H9 (cell line): ENCODE results near the gene DNAJB5. TPM values are rescaled to one million over a fixed set of nuclear protein-coding genes. Genes with fewer than 3 reads are reported as not detected.

Experiments used
- DNase-seq: peaks from one replicate; pipeline ENCODE4 v3.0.0-alpha.2; 2017
- H2AFZ ChIP-seq: one replicate; pipeline ENCODE4 v1.6.1; 2013; ENCODE audit warnings: mild to moderate bottlenecking, low read length, control low read depth, moderate library complexity
- H2AK5ac ChIP-seq: 2 replicates; pipeline ENCODE4 v1.6.1; 2013; ENCODE audit warnings: low read length, control low read depth, mixed read lengths; ENCODE audit not compliant: insufficient read length
- H2BK120ac ChIP-seq: one replicate; pipeline ENCODE4 v1.6.1; 2013; ENCODE audit warnings: low read depth, mild to moderate bottlenecking, low read length, control low read depth, inconsistent platforms; ENCODE audit not compliant: poor library complexity, severe bottlenecking
- H2BK12ac ChIP-seq: 2 replicates; pipeline ENCODE4 v1.6.1; 2013; ENCODE audit warnings: low read length, control low read depth, mixed read lengths, low read depth; ENCODE audit not compliant: insufficient read length
- H2BK15ac ChIP-seq: 2 replicates; pipeline ENCODE4 v1.6.1; 2013; ENCODE audit warnings: low read depth, low read length, control low read depth
- H2BK20ac ChIP-seq: one replicate; pipeline ENCODE4 v1.6.1; 2013; ENCODE audit warnings: low read depth, mild to moderate bottlenecking, low read length, control low read depth, inconsistent platforms; ENCODE audit not compliant: poor library complexity, severe bottlenecking
- H2BK5ac ChIP-seq: 2 replicates; pipeline ENCODE4 v1.6.1; 2013; ENCODE audit warnings: low read length, control low read depth, mixed read lengths; ENCODE audit not compliant: insufficient read length
- H3K14ac ChIP-seq: 2 replicates; pipeline ENCODE4 v1.6.1; 2013; ENCODE audit warnings: low read length, control low read depth; ENCODE audit not compliant: insufficient read depth
- H3K18ac ChIP-seq: 2 replicates; pipeline ENCODE4 v1.6.1; 2013; ENCODE audit warnings: low read depth, mild to moderate bottlenecking, mixed read lengths, low read length, control low read depth; ENCODE audit not compliant: insufficient read length
- H3K23ac ChIP-seq: 2 replicates; pipeline ENCODE4 v1.6.1; 2013; ENCODE audit warnings: low read length, control low read depth, mixed read lengths, low read depth; ENCODE audit not compliant: insufficient read length
- H3K23me2 ChIP-seq: 2 replicates; pipeline ENCODE4 v1.6.1; 2013; ENCODE audit warnings: low read depth, mild to moderate bottlenecking, mixed read lengths, low read length, control low read depth; ENCODE audit not compliant: insufficient read length, poor library complexity, severe bottlenecking
- H3K27ac ChIP-seq: 2 replicates; pipeline ENCODE4 v1.5.1; 2013; ENCODE audit warnings: low read length, control low read depth, mixed read lengths, low read depth; ENCODE audit not compliant: insufficient read length
- H3K27me3 ChIP-seq: 2 replicates; pipeline ENCODE4 v1.6.1; 2013; ENCODE audit warnings: low read length, control low read depth, inconsistent platforms; ENCODE audit not compliant: insufficient read depth
- H3K4ac ChIP-seq: 2 replicates; pipeline ENCODE4 v1.6.1; 2013; ENCODE audit warnings: low read depth, mild to moderate bottlenecking, control low read depth, inconsistent platforms, low read length, moderate library complexity
- H3K4me1 ChIP-seq: 2 replicates; pipeline ENCODE4 v1.6.1; 2013; ENCODE audit warnings: low read length, control low read depth, inconsistent platforms; ENCODE audit not compliant: insufficient read depth
- H3K4me2 ChIP-seq: 2 replicates; pipeline ENCODE4 v1.6.1; 2013; ENCODE audit warnings: low read length, control low read depth, mixed read lengths; ENCODE audit not compliant: insufficient read length, insufficient read depth
- H3K56ac ChIP-seq: 2 replicates; pipeline ENCODE4 v1.6.1; 2013; ENCODE audit warnings: low read depth, mild to moderate bottlenecking, mixed read lengths, low read length, control low read depth; ENCODE audit not compliant: insufficient read length
- H3K79me1 ChIP-seq: 2 replicates; pipeline ENCODE4 v1.6.1; 2013; ENCODE audit warnings: low read depth, mild to moderate bottlenecking, moderate library complexity, low read length, control low read depth, inconsistent platforms; ENCODE audit not compliant: insufficient read depth, poor library complexity, severe bottlenecking
- H3K79me2 ChIP-seq: 2 replicates; pipeline ENCODE4 v1.6.1; 2013; ENCODE audit warnings: low read length, control low read depth, inconsistent platforms; ENCODE audit not compliant: insufficient read depth
- H3K9ac ChIP-seq: 2 replicates; pipeline ENCODE4 v1.6.1; 2013; ENCODE audit warnings: low read length, control low read depth, mixed read lengths; ENCODE audit not compliant: insufficient read length; ENCODE audit errors: extremely low read depth
- H3K9me3 ChIP-seq: one replicate; pipeline ENCODE4 v1.6.1; 2013; ENCODE audit warnings: low read depth, low read length, inconsistent platforms; ENCODE audit not compliant: control insufficient read depth
- H3T11ph ChIP-seq: one replicate; pipeline ENCODE4 v1.6.1; 2013; ENCODE audit warnings: mild to moderate bottlenecking, low read length, control low read depth, inconsistent platforms
- H4K20me1 ChIP-seq: one replicate; pipeline ENCODE4 v1.6.1; 2013; ENCODE audit not compliant: control insufficient read depth, insufficient read length, insufficient read depth
- H4K5ac ChIP-seq: 2 replicates; pipeline ENCODE4 v1.6.1; 2013; ENCODE audit warnings: low read depth, mild to moderate bottlenecking, mixed read lengths, low read length, control low read depth; ENCODE audit not compliant: insufficient read length
- H4K8ac ChIP-seq: replicated peaks from 2 replicates; pipeline ENCODE4 v1.6.1; 2013; ENCODE audit warnings: low read length, control low read depth, mixed read lengths, low read depth; ENCODE audit not compliant: insufficient read length
- H4K91ac ChIP-seq: 2 replicates; pipeline ENCODE4 v1.6.1; 2013; ENCODE audit warnings: low read depth, mild to moderate bottlenecking, moderate library complexity, mixed read lengths, low read length, control low read depth; ENCODE audit not compliant: insufficient read length
- H3K27ac Mint-ChIP-seq, 3 experiments: 2 replicates in 2 of 3; 3 replicates in 1 of 3; pipeline ENCODE4 v1.8.0; 2020 to 2021; ENCODE audit warnings: mixed read lengths in 3 of 3, mild to moderate bottlenecking in 1 of 3, moderate library complexity in 1 of 3
- H3K27me3 Mint-ChIP-seq: 2 replicates; pipeline ENCODE4 v1.8.0; 2021; ENCODE audit warnings: low read depth, mild to moderate bottlenecking, moderate library complexity, mixed read lengths
- H3K36me3 Mint-ChIP-seq, 3 experiments: 2 replicates in 2 of 3; 3 replicates in 1 of 3; pipeline ENCODE4 v1.8.0; 2020 to 2021; ENCODE audit warnings: low read depth in 3 of 3, mixed read lengths in 3 of 3; ENCODE audit not compliant: insufficient read depth in 1 of 3
- H3K4me1 Mint-ChIP-seq, 2 experiments: 2 replicates each; pipeline ENCODE4 v1.8.0; 2020; ENCODE audit warnings: mixed read lengths in 2 of 2
- H3K4me3 Mint-ChIP-seq, 2 experiments: 2 replicates in 1 of 2; 3 replicates in 1 of 2; pipeline ENCODE4 v1.8.0; 2020 to 2021; ENCODE audit warnings: mild to moderate bottlenecking in 2 of 2, mixed read lengths in 2 of 2, moderate library complexity in 1 of 2
- H3K9me3 Mint-ChIP-seq, 2 experiments: 2 replicates in 1 of 2; 3 replicates in 1 of 2; pipeline ENCODE4 v1.8.0; 2020; ENCODE audit warnings: mild to moderate bottlenecking in 2 of 2, mixed read lengths in 2 of 2, moderate library complexity in 1 of 2
- WGBS: extraction: QIAGEN DNeasy Blood & Tissue Kit; methylation state at CpG from one replicate; pipeline ENCODE4 v1.1.7; 2013; ENCODE audit warnings: missing lambda C conversion rate, low lambda C conversion rate, mixed read lengths; ENCODE audit not compliant: insufficient read length; ENCODE audit errors: extremely low coverage; 5-methylcytosine and 5-hydroxymethylcytosine counted together
- total RNA-seq: library from RNA; stranded (reverse); gene quantifications from 2 replicates; pipeline ENCODE4 v1.2.1, GENCODE V29; 2021
- TF ChIP-seq, protein P1 (sequence below): fragments of 200-600 bp; sonication (generic); conservative IDR thresholded peaks from 3 replicates; pipeline ENCODE4 v1.8.0; 2021; ENCODE audit warnings: antibody characterized with exemption, mild to moderate bottlenecking

The DNAJB5 gene
- total RNA-seq, 1 experiment from 2014 or later: 38.9 TPM

DNA sequence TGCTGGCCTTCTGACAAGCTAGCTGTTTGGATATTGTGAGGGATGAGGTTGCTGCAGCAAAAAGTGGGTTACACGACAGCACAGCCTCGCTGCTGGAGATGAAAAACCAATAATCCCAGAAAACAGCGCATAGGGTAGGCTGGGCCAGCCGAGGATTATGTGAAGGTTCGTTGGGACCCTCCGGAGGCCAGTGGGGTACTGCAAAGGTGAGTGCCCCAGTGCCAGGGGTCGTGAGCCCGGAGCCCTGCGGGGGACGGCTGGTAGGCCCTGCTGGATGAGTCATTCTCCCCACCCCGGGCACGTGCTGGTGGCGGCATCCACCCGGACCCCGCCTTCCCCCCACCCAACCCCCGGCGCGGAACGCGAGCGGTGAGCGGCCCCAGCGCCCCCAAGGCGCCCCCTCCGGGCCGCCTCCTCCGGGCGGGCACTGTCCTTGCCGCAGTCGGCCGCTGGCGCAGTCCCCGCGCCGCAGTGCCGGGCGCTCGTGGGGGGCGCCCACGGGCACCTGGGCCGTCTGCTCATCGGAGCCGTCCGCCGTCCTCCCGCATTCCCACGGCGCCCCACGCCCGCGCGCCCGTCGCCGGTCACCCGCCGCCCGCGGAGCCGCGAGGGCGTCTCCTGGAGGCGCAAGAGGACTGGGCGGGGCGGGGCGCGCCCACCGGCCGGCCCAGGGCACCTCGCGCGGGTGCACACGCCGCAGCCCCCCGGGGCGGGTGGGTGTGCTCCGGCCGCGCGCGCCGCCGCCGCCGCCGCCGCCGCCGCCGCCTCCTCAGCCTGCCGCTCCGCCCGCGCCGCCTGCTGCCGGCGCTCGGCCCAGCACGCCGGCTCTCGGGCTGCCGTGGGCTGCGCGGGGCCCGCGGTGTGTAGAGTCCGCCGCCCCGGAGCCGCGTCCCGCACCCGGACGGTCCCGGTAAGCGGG is 31.8 kb upstream of the DNAJB5 start, which contains the start of gene PHF24:
Gene PHF24 (plus strand): TSS at position 794 of the 919 bp plus-strand sequence. CDS start 13,014 bp downstream, outside the sequence.
- H3K4me3 Mint-ChIP-seq: peak within 1 kb of the TSS; percentile 66 to 84
- no peak within 1 kb of the TSS for H4K8ac ChIP-seq
- H3K4ac ChIP-seq: no peak within 1 kb of the TSS
- no peak within 1 kb of the TSS; a peak in 1 of 7 replicates for H3K27ac Mint-ChIP-seq
- H3K14ac ChIP-seq: peak within 1 kb of the TSS; percentile 42; the same call in 1 of the 2 replicates
- H4K20me1 ChIP-seq: no peaks in the 10 kb centered on the region
- no peak within 1 kb of the TSS for H3K23ac ChIP-seq
- peak; percentile 47 for DNase-seq
- no peaks in the 10 kb centered on the region for H3K79me1 ChIP-seq
- H3K9me3 Mint-ChIP-seq: no peaks in the 10 kb centered on the region
- H3K79me2 ChIP-seq: no peaks in the 10 kb centered on the region
- peaks cover 6% of the 10 kb centered on the region; the same call in 1 of the 2 replicates for H3K27me3 ChIP-seq
- H4K5ac ChIP-seq: no peak within 1 kb of the TSS
- TF ChIP-seq, protein P1, sequence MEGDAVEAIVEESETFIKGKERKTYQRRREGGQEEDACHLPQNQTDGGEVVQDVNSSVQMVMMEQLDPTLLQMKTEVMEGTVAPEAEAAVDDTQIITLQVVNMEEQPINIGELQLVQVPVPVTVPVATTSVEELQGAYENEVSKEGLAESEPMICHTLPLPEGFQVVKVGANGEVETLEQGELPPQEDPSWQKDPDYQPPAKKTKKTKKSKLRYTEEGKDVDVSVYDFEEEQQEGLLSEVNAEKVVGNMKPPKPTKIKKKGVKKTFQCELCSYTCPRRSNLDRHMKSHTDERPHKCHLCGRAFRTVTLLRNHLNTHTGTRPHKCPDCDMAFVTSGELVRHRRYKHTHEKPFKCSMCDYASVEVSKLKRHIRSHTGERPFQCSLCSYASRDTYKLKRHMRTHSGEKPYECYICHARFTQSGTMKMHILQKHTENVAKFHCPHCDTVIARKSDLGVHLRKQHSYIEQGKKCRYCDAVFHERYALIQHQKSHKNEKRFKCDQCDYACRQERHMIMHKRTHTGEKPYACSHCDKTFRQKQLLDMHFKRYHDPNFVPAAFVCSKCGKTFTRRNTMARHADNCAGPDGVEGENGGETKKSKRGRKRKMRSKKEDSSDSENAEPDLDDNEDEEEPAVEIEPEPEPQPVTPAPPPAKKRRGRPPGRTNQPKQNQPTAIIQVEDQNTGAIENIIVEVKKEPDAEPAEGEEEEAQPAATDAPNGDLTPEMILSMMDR: peak; percentile 26; the same call in 2 of the 3 replicates
- no peak within 1 kb of the TSS for H2BK120ac ChIP-seq
- H3K4me2 ChIP-seq: peak within 1 kb of the TSS; percentile 87
- H3K56ac ChIP-seq: no peak within 1 kb of the TSS
- H2BK12ac ChIP-seq: no peak within 1 kb of the TSS
- H3K9ac ChIP-seq: no peak within 1 kb of the TSS
- no peak within 1 kb of the TSS for H2BK15ac ChIP-seq
- WGBS: no CpG with 5 or more reads among the region's 116 CpGs
- H3K23me2 ChIP-seq: peaks cover 5% of the 10 kb centered on the region
- H3K9me3 ChIP-seq: no peaks in the 10 kb centered on the region
- peaks cover 16 to 30% of the 10 kb centered on the region in 2 experiments for H3K4me1 Mint-ChIP-seq
- H3K18ac ChIP-seq: no peak within 1 kb of the TSS
- H2AFZ ChIP-seq: no peak within 1 kb of the TSS
- H2BK20ac ChIP-seq: no peak within 1 kb of the TSS
- H3T11ph ChIP-seq: no peak within 1 kb of the TSS
- H3K36me3 Mint-ChIP-seq: no peaks in the 10 kb centered on the region
- no peak within 1 kb of the TSS for H3K27ac ChIP-seq
- H3K4me1 ChIP-seq: peaks cover 3% of the 10 kb centered on the region; the same call in 1 of the 2 replicates
- no peak within 1 kb of the TSS for H2BK5ac ChIP-seq
- H4K91ac ChIP-seq: no peak within 1 kb of the TSS
- H2AK5ac ChIP-seq: no peak within 1 kb of the TSS
- H3K27me3 Mint-ChIP-seq: peaks cover 75% of the 10 kb centered on the region
